ENCODE data around the gene EFCC1. TPM values are rescaled to one million over a fixed set of nuclear protein-coding genes. Genes with fewer than 3 reads are reported as not detected.
A peak's percentile ranks its signal among the peaks of the same experiment; 100 is the strongest.

EFCC1 gene
- polyA plus RNA-seq, 10 donors: 0.79 to 1.6 (median 1.3) TPM

GRCh38 chr3:129014793-129015345, 13.8 kb downstream of the EFCC1 start:
- DNase-seq: no peak

- DNase-seq: no peak
Observed at GRCh38 chr3:129015388-129016105, 14.4 kb downstream of the EFCC1 start.

GRCh38 chr3:129016356-129016719, 15.2 kb downstream of the EFCC1 start:
- DNase-seq: no peak

GRCh38 chr3:129016720-129017483, 15.8 kb downstream of the EFCC1 start:
- no peak for DNase-seq

GRCh38 chr3:129017484-129017899, 16.4 kb downstream of the EFCC1 start:
- DNase-seq: no peak

GRCh38 chr3:129018271-129018670, 17.2 kb downstream of the EFCC1 start:
- no peak for DNase-seq

- no peak for DNase-seq
Observed at GRCh38 chr3:129018751-129019150, 17.6 kb downstream of the EFCC1 start.

- no peak for DNase-seq
Observed at GRCh38 chr3:129019266-129019665, 18.2 kb downstream of the EFCC1 start.

- DNase-seq: no peak
Observed at GRCh38 chr3:129020691-129021090, 19.6 kb downstream of the EFCC1 start.

GRCh38 chr3:129021140-129021551, 20.0 kb downstream of the EFCC1 start:
- no peak for DNase-seq

GRCh38 chr3:129022114-129023007, 21.3 kb downstream of the EFCC1 start:
- DNase-seq: peak; percentile 31 to 86 (median 74)

- no peak for DNase-seq
Observed at GRCh38 chr3:129023008-129023358, 21.9 kb downstream of the EFCC1 start.

- DNase-seq: no peak
Observed at GRCh38 chr3:129023909-129024308, 22.8 kb downstream of the EFCC1 start.

GRCh38 chr3:129025108-129025507, 24.0 kb downstream of the EFCC1 start:
- no peak for DNase-seq

- DNase-seq: peak in 1 of 3 donors; percentile 59
Observed at GRCh38 chr3:129025691-129026435, 24.8 kb downstream of the EFCC1 start.

GRCh38 chr3:129026728-129027543, 25.8 kb downstream of the EFCC1 start:
- DNase-seq: peak; percentile 74 to 93 (median 88)

- DNase-seq: no peak
Observed at GRCh38 chr3:129027544-129027880, 26.4 kb downstream of the EFCC1 start.

GRCh38 chr3:129028866-129029265, 27.8 kb downstream of the EFCC1 start:
- DNase-seq: no peak

GRCh38 chr3:129030611-129031010, 29.5 kb downstream of the EFCC1 start:
- no peak for DNase-seq

GRCh38 chr3:129031476-129032215, 30.5 kb downstream of the EFCC1 start:
- DNase-seq: no peak

Measured in muscle of back (tissue), 11 donors.